Activated CD8-positive, alpha-beta memory T cell treated with anti-CD3 and anti-CD28 coated beads, Interleukin-2, amount 10 ng/mL, durations not matched to agents 7 days and 5 days (primary cell): ENCODE measurements around the gene SPSB4. TPM values are rescaled to one million over a fixed set of nuclear protein-coding genes. Genes with fewer than 3 reads are reported as not detected.

ENCODE experiments used
- ATAC-seq: fragments of 150-1000 bp; cut with Tn5 transposase; one replicate; pipeline ENCODE4 v1.10.0; 2021; ENCODE audit warnings: moderate library complexity
- CTCF ChIA-PET: fragments of 350-600 bp; sonication (Branson Sonifier 250); formaldehyde crosslinking; loops from one replicate; lab custom pipeline; 2021; ENCODE audit warnings: antibody characterized with exemption; lab: Charles Lee
- DNase-seq: peaks from one replicate; pipeline ENCODE4 v3.0.0-alpha.2; 2020
- H3K27ac Mint-ChIP-seq: one replicate; pipeline ENCODE4 v1.8.0; 2021; ENCODE audit warnings: mild to moderate bottlenecking, mixed read lengths
- H3K27me3 Mint-ChIP-seq: one replicate; pipeline ENCODE4 v1.8.0; 2021; ENCODE audit warnings: mixed read lengths
- H3K36me3 Mint-ChIP-seq: one replicate; pipeline ENCODE4 v1.8.0; 2021; ENCODE audit warnings: mild to moderate bottlenecking, mixed read lengths
- H3K4me1 Mint-ChIP-seq: one replicate; pipeline ENCODE4 v1.8.0; 2021; ENCODE audit warnings: mixed read lengths
- H3K4me3 Mint-ChIP-seq: one replicate; pipeline ENCODE4 v1.8.0; 2021; ENCODE audit warnings: mild to moderate bottlenecking, moderate library complexity, mixed read lengths
- H3K9me3 Mint-ChIP-seq: one replicate; pipeline ENCODE4 v1.8.0; 2022; ENCODE audit warnings: low read depth, mixed read lengths
- total RNA-seq, 2 experiments: library from RNA; stranded (reverse); gene quantifications; one replicate each; pipeline ENCODE4 v1.2.3, GENCODE V29; 2021

SPSB4 gene
- total RNA-seq, 2 experiments from 2014 or later = 0.28 TPM; not detected in 1

DNA sequence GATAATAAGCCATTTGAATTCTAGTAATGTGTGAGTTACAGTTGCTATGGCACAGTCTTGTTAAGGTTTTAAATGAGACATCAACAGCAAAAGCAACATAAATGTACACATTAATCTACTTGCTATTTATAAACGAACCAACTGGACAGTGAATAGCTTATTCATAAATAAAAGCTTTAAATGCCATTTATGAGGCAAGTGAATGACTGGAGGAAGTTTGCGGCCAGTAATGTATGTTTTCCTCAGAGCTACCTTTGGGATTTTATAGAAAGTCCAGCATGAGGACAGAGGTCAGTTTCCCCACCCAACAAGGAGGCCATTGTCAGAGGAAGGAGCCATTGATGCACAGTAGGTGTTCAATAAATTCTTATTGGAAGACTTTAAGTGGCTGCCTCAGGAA, 132.5 kb downstream of the SPSB4 start:
- Mint-ChIP-seq H3K9me3 (no peaks in the 10 kb centered on the region), H3K4me3 (no peak overlapping the region), H3K4me1 (no peaks in the 10 kb centered on the region), H3K27ac (no peak overlapping the region), H3K36me3 (no peaks in the 10 kb centered on the region), H3K27me3 (peaks cover 23% of the 10 kb centered on the region)
- DNase-seq (no peak), ATAC-seq (no peak)
- CTCF ChIA-PET = interaction anchor here (1.9 kb wide), 1 partner anchor 9 kb away, joined by 8 read pairs; no protein-coding TSS in a partner anchor

DNA sequence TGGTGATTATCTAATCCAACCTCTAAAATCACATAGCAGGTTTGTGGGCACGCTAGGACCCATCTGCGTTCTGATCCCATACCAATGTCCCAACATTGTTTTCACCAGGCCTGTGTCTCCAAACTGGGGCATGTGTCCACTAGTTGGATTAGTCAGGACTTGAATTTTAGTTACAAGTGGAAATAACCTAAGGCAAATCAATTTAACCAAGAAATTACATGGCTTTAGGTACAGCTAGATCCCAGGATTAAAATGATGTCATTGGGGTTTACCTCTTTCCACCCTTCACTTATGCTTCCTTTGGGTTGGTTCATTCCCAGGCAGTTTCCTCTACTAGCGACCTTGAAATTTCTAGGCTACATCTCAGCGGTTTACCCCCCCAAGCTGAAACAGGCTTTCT, 133.3 kb downstream of the SPSB4 start:
- Mint-ChIP-seq H3K36me3 (no peaks in the 10 kb centered on the region), H3K4me3 (no peak overlapping the region), H3K9me3 (no peaks in the 10 kb centered on the region), H3K27me3 (peaks cover 25% of the 10 kb centered on the region), H3K27ac (no peak overlapping the region), H3K4me1 (no peaks in the 10 kb centered on the region)
- DNase-seq = no peak
- CTCF ChIA-PET = interaction anchor here (0.8 to 1.9 kb wide), 2 partner anchors 8 to 184 kb away, joined by 3 to 8 read pairs; no protein-coding TSS in a partner anchor
- ATAC-seq = no peak

DNA sequence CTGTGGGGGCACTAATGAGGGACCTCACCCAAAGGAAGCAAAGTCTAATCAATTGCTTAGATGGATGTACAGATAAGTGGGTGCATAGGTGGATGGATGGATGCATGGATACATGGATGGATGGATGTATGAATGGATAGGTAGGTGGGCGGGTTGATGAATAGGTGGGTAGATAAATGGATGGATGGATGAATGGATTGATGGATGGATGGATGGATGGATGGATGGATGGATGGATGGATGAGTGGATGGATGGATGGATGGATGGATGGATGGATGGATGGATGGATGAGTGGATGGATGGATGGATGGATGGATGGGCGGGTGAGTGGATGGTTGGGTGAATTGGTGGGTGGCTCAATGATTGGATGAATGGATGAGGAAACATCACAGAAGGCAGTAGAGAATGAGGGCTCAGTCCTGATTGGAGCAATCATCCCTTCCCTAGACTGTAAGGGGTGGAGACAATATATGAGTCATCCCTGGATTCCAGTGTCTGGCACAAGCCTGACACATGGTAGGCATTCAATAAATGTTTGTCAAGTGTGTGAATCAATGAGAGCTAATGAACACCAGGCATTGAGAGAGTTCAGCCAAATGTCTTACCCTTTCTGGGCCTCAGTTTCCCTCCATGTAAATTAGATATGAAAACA, 140.1 kb downstream of the SPSB4 start:
- no peak overlapping the region for H3K27ac Mint-ChIP-seq

DNA sequence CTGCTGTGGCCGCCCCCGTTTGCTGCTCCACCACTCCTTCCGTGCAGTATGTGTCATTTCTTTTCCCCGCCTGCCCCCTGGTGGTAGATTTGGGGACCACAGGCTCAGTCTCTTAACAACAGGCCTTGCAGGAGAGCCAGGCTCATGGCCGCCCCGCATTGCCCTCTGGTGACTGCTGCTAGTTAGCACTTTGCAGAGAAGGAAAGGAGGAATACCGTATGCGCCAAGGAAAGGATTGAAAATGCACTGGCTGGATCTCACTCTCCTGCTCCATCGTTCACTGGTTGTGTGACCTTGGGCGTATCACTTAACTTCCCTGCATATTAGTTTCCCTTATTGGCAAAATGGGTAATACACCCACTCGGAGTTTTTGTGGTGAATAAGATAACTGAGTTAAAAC, 141.2 kb downstream of the SPSB4 start:
- Mint-ChIP-seq H3K4me1 (peaks cover 10% of the 10 kb centered on the region), H3K9me3 (no peaks in the 10 kb centered on the region), H3K36me3 (no peaks in the 10 kb centered on the region), H3K27ac (no peak overlapping the region), H3K27me3 (peaks cover 26% of the 10 kb centered on the region), H3K4me3 (no peak overlapping the region)
- CTCF ChIA-PET = interaction anchor here (0.6 to 6.2 kb wide), 18 partner anchors 9 to 296 kb away, joined by 3 to 54 read pairs (median 4); partner anchors contain the start of gene PXYLP1
- peak; percentile 100 for ATAC-seq
- DNase-seq = peak; percentile 97

More for the DNA sequence above, 140.1 kb downstream of the SPSB4 start:
- H3K4me3 Mint-ChIP-seq = no peak overlapping the region
- DNase-seq (no peak), ATAC-seq (no peak)
- H3K4me1 Mint-ChIP-seq = peaks cover 10% of the 10 kb centered on the region
- H3K27me3 Mint-ChIP-seq = peaks cover 18% of the 10 kb centered on the region
- no peaks in the 10 kb centered on the region for H3K9me3 Mint-ChIP-seq
- CTCF ChIA-PET = interaction anchor here (0.9 to 6.2 kb wide), 11 partner anchors 11 to 293 kb away, joined by 3 to 54 read pairs (median 7); partner anchors contain the start of gene PXYLP1
- H3K36me3 Mint-ChIP-seq = no peaks in the 10 kb centered on the region

DNA sequence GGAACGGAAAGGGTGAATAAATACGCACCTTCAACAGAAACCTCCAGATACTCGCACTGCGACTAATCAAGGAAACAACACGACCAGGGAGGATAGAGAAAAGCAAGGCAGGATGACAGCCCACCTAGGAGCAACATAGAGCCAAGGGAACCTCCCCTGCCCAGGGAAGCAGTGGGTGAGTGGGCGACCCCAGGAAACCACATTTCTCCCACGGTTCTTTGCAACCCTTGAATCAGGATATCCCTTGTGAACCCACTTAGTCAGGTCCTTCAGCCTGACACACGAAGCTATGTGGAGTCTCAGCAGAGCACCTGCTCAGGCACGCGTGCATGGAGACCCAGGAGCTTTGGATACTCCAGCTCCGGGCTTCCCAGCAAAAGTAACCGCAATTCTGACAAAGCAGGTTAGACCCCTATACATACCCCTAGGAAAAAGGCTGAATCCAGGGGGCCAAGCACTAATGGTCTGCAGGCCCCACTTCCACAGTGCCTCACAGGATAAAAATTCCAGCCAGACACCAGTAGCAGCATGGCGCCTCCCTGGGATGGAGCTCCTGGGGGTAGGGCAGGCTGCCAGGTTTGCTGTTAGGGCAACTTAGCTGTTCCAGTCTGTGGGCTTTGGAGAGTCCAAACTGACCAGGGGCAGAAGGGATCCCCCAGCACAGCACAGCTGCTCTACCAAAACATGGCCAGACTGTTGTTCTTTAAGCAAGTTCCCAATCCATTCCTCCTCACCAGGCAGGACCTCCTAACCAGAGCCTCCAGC, 142.1 kb downstream of the SPSB4 start:
- Mint-ChIP-seq H3K36me3 (no peaks in the 10 kb centered on the region), H3K9me3 (no peaks in the 10 kb centered on the region), H3K4me3 (no peak overlapping the region), H3K27me3 (peaks cover 31% of the 10 kb centered on the region), H3K4me1 (peaks cover 10% of the 10 kb centered on the region), H3K27ac (no peak overlapping the region)
- ATAC-seq = no peak
- no peak for DNase-seq
- CTCF ChIA-PET = interaction anchor here (0.8 to 6.2 kb wide), 10 partner anchors 21 to 194 kb away, joined by 3 to 54 read pairs (median 4); partner anchors contain the start of gene SPSB4

Other genes with a start within 250 kb of the SPSB4 start
- 10 to 100 TPM; 50.4 to 53.3 TPM for gene SLC25A36, start 109.5 kb upstream of the SPSB4 start, total RNA-seq
- 10 to 100 TPM; 10.3 to 18.4 TPM for gene PXYLP1, start 180.5 kb downstream of the SPSB4 start, total RNA-seq